SU-DHL-6 (cell line): ENCODE data around the gene LIN52.

Experiments used
- H2AFZ ChIP-seq: fragments of 200-600 bp; sonication (generic); 2 replicates; pipeline ENCODE4 v1.6.1; 2014; ENCODE audit warnings: low read depth, mild to moderate bottlenecking, moderate library complexity, mixed read lengths, antibody characterized with exemption, low read length; ENCODE audit not compliant: severe bottlenecking
- H3F3A ChIP-seq: fragments of 200-600 bp; shearing (Covaris generic); 2 replicates; pipeline ENCODE4 v1.6.0; 2016; ENCODE audit warnings: antibody characterized with exemption, mild to moderate bottlenecking; ENCODE audit not compliant: insufficient read depth
- H3K27ac ChIP-seq: fragments of 200-600 bp; sonication (generic); 2 replicates; pipeline ENCODE4 v1.5.1; 2016; ENCODE audit warnings: low read depth, mild to moderate bottlenecking, low read length, moderate library complexity, mixed read lengths
- H3K27me3 ChIP-seq: fragments of 200-600 bp; sonication (generic), shearing (Covaris generic); 2 replicates; pipeline ENCODE4 v1.6.0; 2014; ENCODE audit warnings: mild to moderate bottlenecking, low read length
- H3K36me3 ChIP-seq: fragments of 200-600 bp; sonication (generic); 2 replicates; pipeline ENCODE4 v1.6.1; 2014; ENCODE audit warnings: mild to moderate bottlenecking, low read length, mixed read lengths
- H3K4me2 ChIP-seq: fragments of 300-600, 200-600 bp; shearing (Covaris generic), sonication (generic); 2 replicates; pipeline ENCODE4 v1.6.0; 2014; ENCODE audit warnings: low read length, low read depth, mild to moderate bottlenecking; ENCODE audit not compliant: poor library complexity, severe bottlenecking
- H3K4me3 ChIP-seq: fragments of 200-600 bp; sonication (generic); 2 replicates; pipeline ENCODE4 v1.5.1; 2014; ENCODE audit warnings: antibody characterized with exemption, low read length, mild to moderate bottlenecking, mixed read lengths; ENCODE audit not compliant: insufficient read depth, poor library complexity, severe bottlenecking
- H3K79me2 ChIP-seq: fragments of 200-600 bp; sonication (generic); 2 replicates; pipeline ENCODE4 v1.6.1; 2014; ENCODE audit warnings: mild to moderate bottlenecking, low read length, moderate library complexity; ENCODE audit not compliant: insufficient read depth
- H3K9ac ChIP-seq: fragments of 200-600 bp; sonication (generic); 2 replicates; pipeline ENCODE4 v1.7.0; 2014; ENCODE audit warnings: mild to moderate bottlenecking, low read length
- H3K9me2 ChIP-seq: fragments of 200-600 bp; sonication (generic); replicated peaks from 2 replicates; pipeline ENCODE4 v1.6.1; 2014; ENCODE audit warnings: low read length; ENCODE audit not compliant: insufficient read depth
- H3K9me3 ChIP-seq: fragments of 200-600 bp; sonication (generic); 2 replicates; pipeline ENCODE4 v1.6.1; 2014; ENCODE audit warnings: low read length, mixed read lengths; ENCODE audit not compliant: insufficient read depth
- H4K20me1 ChIP-seq: fragments of 200-600 bp; sonication (generic); 2 replicates; pipeline ENCODE4 v1.6.1; 2014; ENCODE audit warnings: low read depth, mild to moderate bottlenecking, antibody characterized with exemption, low read length, moderate library complexity, mixed read lengths
- CTCF ChIP-seq: fragments of 200-600 bp; sonication (generic); IDR thresholded peaks from one replicate; pipeline ENCODE4 v1.5.1; 2017; ENCODE audit warnings: antibody characterized with exemption, mild to moderate bottlenecking, low read length, moderate library complexity; ENCODE audit not compliant: insufficient read depth, poor library complexity, severe bottlenecking
- EZH2phosphoT487 ChIP-seq: fragments of 200-600 bp; sonication (generic), shearing (Covaris generic); conservative IDR thresholded peaks from 2 replicates; pipeline ENCODE4 v1.6.1; 2018; ENCODE audit warnings: mild to moderate bottlenecking, antibody characterized with exemption, low read length, moderate library complexity, mixed read lengths

The LIN52 gene

DNA sequence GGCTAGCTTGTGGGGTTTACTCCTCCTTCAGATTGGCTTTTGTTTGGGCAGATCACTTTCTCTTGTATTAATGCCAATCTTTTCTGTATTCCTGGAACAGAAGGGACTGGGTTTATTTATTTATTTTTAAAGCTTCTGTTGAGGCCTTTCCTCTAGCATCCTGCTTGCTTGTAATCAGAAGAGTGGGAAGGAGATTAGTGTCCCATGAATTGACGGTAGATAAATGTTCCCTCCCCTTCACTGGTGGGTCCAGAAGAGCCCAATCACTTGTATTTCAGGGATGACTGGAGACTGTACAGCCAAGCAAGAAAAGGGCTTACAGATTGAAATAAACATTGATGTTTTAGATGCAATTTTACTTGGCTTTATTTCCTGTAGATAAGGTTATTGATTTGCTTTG lies 71.0 kb downstream of the LIN52 start:
- Histone ChIP-seq H3K27ac (no peak overlapping the region), H3K4me2 (no peak overlapping the region)

DNA sequence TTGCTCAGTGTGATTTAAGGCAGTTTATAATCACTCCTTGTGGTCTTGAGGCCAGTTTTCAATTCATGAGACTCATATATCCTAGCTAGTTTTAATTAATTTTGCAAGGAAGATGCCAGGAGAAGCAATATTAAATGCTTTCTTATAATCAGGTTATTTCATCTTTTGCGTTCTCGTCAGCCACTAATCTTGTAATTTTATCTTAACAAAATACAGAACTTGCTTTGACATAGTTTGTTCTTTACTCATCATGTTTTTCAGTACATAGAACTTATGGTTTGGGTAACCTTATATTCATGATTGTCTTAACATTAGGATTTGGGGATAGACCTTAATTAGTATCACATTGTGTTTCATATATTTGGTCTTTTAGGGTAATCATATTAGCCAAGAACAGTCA lies 76.0 kb downstream of the LIN52 start:
- no peak for TF ChIP-seq EZH2phosphoT487

More for the DNA sequence above, 71.0 kb downstream of the LIN52 start:
- no peaks in the 10 kb centered on the region for H3K79me2 ChIP-seq
- no peak overlapping the region for H3K9ac ChIP-seq
- no peak overlapping the region for H2AFZ ChIP-seq
- H3K27me3 ChIP-seq: no peaks in the 10 kb centered on the region
- no peaks in the 10 kb centered on the region for H3K9me3 ChIP-seq
- H4K20me1 ChIP-seq: no peaks in the 10 kb centered on the region
- no peak overlapping the region for H3K4me3 ChIP-seq
- TF ChIP-seq EZH2phosphoT487 (no peak), CTCF (no peak)
- no peaks in the 10 kb centered on the region for H3K9me2 ChIP-seq
- H3K36me3 ChIP-seq: no peaks in the 10 kb centered on the region
- H3F3A ChIP-seq: no peaks in the 10 kb centered on the region

GRCh38 chr14:74161526-74162158 lies 76.9 kb downstream of the LIN52 start:
- Histone ChIP-seq H2AFZ (no peak overlapping the region), H3K27me3 (no peaks in the 10 kb centered on the region), H4K20me1 (no peaks in the 10 kb centered on the region), H3K9ac (no peak overlapping the region), H3K4me2 (no peak overlapping the region), H3K36me3 (no peaks in the 10 kb centered on the region), H3K4me3 (no peak overlapping the region), H3K9me3 (no peaks in the 10 kb centered on the region), H3F3A (no peaks in the 10 kb centered on the region; the same call in 1 of the 2 replicates), H3K9me2 (no peaks in the 10 kb centered on the region), H3K79me2 (no peaks in the 10 kb centered on the region), H3K27ac (no peak overlapping the region)
- TF ChIP-seq CTCF (no peak), EZH2phosphoT487 (no peak)

More for the DNA sequence above, 76.0 kb downstream of the LIN52 start:
- Histone ChIP-seq H3K27me3 (no peaks in the 10 kb centered on the region), H4K20me1 (no peaks in the 10 kb centered on the region), H3K4me3 (no peak overlapping the region), H2AFZ (no peak overlapping the region), H3K9me2 (no peaks in the 10 kb centered on the region), H3K79me2 (no peaks in the 10 kb centered on the region), H3F3A (no peaks in the 10 kb centered on the region; the same call in 1 of the 2 replicates), H3K4me2 (no peak overlapping the region), H3K36me3 (no peaks in the 10 kb centered on the region), H3K27ac (no peak overlapping the region), H3K9me3 (no peaks in the 10 kb centered on the region), H3K9ac (no peak overlapping the region)

- Histone ChIP-seq H3K9me2 (no peaks in the 10 kb centered on the region), H3F3A (no peaks in the 10 kb centered on the region)
These were observed 85.2 kb downstream of the LIN52 start for GRCh38 chr14:74169906-74170305.

More at GRCh38 chr14:74169906-74170305, 85.2 kb downstream of the LIN52 start:
- H3K9ac ChIP-seq: no peak overlapping the region
- H3K27ac ChIP-seq: no peak overlapping the region
- TF ChIP-seq CTCF: no peak
- no peak for TF ChIP-seq EZH2phosphoT487
- no peak overlapping the region for H3K4me3 ChIP-seq
- no peaks in the 10 kb centered on the region; the same call in 1 of the 2 replicates for H4K20me1 ChIP-seq
- H3K27me3 ChIP-seq: no peaks in the 10 kb centered on the region
- no peak overlapping the region for H2AFZ ChIP-seq
- no peak overlapping the region for H3K4me2 ChIP-seq
- no peaks in the 10 kb centered on the region for H3K79me2 ChIP-seq
- H3K9me3 ChIP-seq: no peaks in the 10 kb centered on the region
- H3K36me3 ChIP-seq: no peaks in the 10 kb centered on the region
